GM18907 (cell line): ENCODE data around the gene ZNF547.

Source experiments
- ATAC-seq: cut with Tn5 transposase; IDR thresholded peaks from one replicate; pipeline ENCODE4 v1.9.1; 2021; ENCODE audit warnings: mild to moderate bottlenecking, moderate library complexity; ENCODE audit not compliant: unreplicated experiment

Gene ZNF547

GRCh38 chr19:57362997-57363687 is at the start of gene ZNF547, which contains the start of gene TRAPPC2B:
TSS of gene ZNF547 (plus strand) at chr19:57363551. CDS start at chr19:57368556, 5,005 bp downstream.
TSS of gene TRAPPC2B (plus strand) at chr19:57363551. CDS start at chr19:57364834, 1,283 bp downstream.
- ATAC-seq = peak; percentile 96

- ATAC-seq = no peak
These were observed 49.2 kb upstream of the ZNF547 start for GRCh38 chr19:57314146-57314545.

- ATAC-seq = no peak
These were observed 45.8 kb upstream of the ZNF547 start for GRCh38 chr19:57317503-57317902.

- ATAC-seq = peak; percentile 7
These were observed 43.5 kb upstream of the ZNF547 start for GRCh38 chr19:57319869-57320179.

GRCh38 chr19:57320180-57321084 is 42.9 kb upstream of the ZNF547 start, which contains the start of gene ZNF543:
TSS of gene ZNF543 (plus strand) at chr19:57320472. CDS start at chr19:57320854, 382 bp downstream.
- ATAC-seq = peak; percentile 94

GRCh38 chr19:57321116-57321515 is 42.2 kb upstream of the ZNF547 start:
- no peak for ATAC-seq

- ATAC-seq = no peak
These were observed 41.6 kb upstream of the ZNF547 start for GRCh38 chr19:57321751-57322150.

GRCh38 chr19:57324992-57325391 is 38.4 kb upstream of the ZNF547 start:
- ATAC-seq = no peak

GRCh38 chr19:57327993-57328392 is 35.4 kb upstream of the ZNF547 start:
- ATAC-seq = no peak

- ATAC-seq = no peak
These were observed 29.2 kb upstream of the ZNF547 start for GRCh38 chr19:57334191-57334590.

GRCh38 chr19:57338877-57339276 is 24.5 kb upstream of the ZNF547 start:
- no peak for ATAC-seq

- no peak for ATAC-seq
These were observed 20.8 kb upstream of the ZNF547 start for GRCh38 chr19:57342582-57342981.

GRCh38 chr19:57348136-57348535 is 15.2 kb upstream of the ZNF547 start:
- ATAC-seq = no peak

GRCh38 chr19:57350877-57351805 is 12.2 kb upstream of the ZNF547 start, which contains the start of gene ZNF304:
TSS of gene ZNF304 (plus strand) at chr19:57351271. CDS start at chr19:57351665, 394 bp downstream.
- ATAC-seq = peak; percentile 93

GRCh38 chr19:57351867-57352266 is 11.5 kb upstream of the ZNF547 start:
- ATAC-seq = peak; percentile 8

- ATAC-seq = no peak
These were observed 7.4 kb upstream of the ZNF547 start for GRCh38 chr19:57355916-57356315.

- no peak for ATAC-seq
These were observed 5.9 kb upstream of the ZNF547 start for GRCh38 chr19:57357406-57357805.

- ATAC-seq = no peak
These were observed 4.1 kb upstream of the ZNF547 start for GRCh38 chr19:57359300-57359699.

- ATAC-seq = no peak
These were observed 932 bp upstream of the ZNF547 start for GRCh38 chr19:57362419-57362818.

- no peak for ATAC-seq
These were observed 384 bp downstream of the ZNF547 start for GRCh38 chr19:57363688-57364181.

GRCh38 chr19:57366776-57367175 is 3.4 kb downstream of the ZNF547 start:
- no peak for ATAC-seq
